GM18502 (cell line): ENCODE results near the gene PAXX.

Experiments used
- ATAC-seq: cut with Tn5 transposase; IDR thresholded peaks from one replicate; pipeline ENCODE4 v1.9.1; 2021; ENCODE audit warnings: mild to moderate bottlenecking; ENCODE audit not compliant: unreplicated experiment, poor library complexity

PAXX gene

DNA sequence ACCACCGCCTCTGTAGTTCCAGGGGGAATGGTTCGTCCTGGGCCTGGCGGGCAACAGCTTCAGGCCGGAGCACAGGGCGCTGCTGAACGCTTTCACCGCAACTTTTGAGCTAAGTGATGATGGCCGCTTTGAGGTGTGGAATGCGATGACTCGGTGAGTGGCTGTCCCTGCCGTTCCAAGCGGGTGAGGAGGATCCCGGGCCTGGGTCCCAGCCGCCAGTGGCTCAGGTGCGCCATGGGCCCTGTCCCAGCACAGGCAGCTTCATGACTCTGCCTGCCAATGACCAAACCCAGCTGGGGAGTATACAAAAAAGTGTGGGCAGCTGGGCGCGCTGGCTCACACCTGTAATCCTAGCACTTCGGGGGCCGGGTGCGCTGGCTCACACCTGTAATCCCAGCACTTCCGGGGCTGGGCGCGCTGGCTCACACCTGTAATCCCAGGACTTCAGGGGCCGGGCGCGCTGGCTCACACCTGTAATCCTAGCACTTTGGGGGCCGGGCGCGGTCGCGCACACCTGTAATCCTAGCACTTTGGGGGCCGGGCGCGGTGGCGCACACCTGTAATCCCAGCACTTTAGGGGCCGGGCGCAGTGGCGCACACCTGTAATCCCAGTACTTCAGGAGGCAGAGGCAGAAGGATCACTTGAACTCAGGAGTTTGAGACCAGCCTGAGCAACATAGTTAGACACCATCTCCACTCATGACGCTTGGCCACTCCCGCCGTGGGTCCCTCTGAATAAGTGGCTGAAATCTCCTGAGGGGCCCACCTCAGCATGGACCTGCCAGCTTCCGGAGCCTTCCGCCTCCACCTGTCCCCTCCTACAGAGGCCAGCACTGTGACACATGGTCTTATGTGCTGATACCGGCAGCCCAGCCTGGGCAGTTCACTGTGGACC, 39.1 kb upstream of the PAXX start:
- no peak for ATAC-seq

GRCh38 chr9:136953771-136954269, 38.4 kb upstream of the PAXX start:
- ATAC-seq = no peak

DNA sequence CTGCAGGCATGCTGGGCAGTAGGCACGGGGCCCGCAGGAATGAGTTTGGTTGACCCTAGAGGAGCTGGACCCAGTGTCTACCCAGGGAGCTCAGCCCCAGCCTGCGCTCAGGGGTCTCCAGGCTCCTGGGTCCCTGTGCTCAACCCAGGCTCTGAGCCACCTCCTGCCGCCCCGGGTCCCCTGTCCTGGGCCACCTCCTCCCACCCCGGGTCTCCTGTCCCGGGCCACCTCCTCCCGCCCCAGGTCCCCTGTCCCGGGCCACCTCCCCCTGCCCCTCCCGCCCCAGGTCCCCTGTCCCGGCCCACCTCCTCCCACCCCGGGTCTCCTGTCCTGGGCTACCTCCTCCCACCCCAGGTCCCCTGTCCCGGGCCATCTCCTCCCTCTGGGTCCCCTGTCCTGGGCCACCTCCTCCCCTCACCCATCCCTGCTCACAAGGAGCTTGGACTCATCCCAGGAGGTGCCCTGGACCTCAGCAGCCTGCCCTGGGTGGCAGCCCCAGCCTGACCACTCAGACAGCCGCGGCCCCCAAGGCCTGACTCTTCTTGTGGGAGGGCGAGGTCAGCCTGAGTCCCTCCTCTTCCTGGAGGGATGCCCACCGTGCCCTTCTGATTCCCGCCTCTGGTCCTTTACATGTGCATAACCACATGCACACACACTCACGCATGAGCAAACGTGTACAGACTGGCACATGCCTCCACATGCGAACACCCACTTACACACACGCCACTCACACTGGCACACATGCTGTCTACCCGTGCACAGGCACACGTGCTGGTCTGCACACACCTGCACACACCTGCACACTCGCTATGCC, 37.7 kb upstream of the PAXX start:
- no peak for ATAC-seq

DNA sequence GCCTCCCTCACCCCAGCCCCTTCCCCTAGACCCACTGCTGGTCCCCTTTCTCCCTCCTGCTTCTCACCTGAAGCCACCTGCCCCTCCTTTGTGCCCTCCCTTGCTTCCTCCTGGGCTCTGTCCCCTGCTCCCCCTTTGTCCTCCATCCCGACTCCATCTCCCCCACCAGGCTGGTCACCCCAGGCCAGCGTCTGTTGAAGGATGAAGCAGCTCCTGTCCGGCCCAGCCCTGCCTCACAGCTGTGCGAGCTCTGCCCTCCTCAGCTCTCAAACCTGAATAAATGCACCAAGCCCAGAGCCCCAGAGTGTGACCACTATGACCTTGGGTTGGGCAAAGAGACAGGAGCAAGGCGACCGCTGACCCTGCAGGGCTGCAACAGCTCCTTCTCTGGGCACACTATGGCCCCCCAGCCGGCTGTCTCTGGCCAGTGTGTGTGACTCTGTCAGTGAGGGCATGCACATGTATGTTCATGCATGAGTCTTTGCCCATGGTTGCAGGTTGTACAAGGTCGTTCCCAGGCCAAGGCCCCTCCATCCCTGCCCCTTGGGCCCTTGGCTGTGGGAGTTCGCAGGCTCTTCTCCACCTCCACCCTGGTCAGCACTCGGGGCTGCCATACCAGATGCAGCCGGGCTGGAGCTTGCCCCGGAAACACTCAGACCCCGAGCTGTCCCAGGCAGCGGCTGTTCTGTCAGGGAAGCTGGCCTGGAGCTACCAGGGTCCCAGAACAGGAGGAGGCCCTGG, 36.9 kb upstream of the PAXX start:
- no peak for ATAC-seq

- no peak for ATAC-seq
These were observed 36.3 kb upstream of the PAXX start for GRCh38 chr9:136955943-136956335.

- ATAC-seq = no peak
These were observed 35.6 kb upstream of the PAXX start for GRCh38 chr9:136956604-136957003.

GRCh38 chr9:136957461-136957860, 34.8 kb upstream of the PAXX start:
- ATAC-seq = no peak

DNA sequence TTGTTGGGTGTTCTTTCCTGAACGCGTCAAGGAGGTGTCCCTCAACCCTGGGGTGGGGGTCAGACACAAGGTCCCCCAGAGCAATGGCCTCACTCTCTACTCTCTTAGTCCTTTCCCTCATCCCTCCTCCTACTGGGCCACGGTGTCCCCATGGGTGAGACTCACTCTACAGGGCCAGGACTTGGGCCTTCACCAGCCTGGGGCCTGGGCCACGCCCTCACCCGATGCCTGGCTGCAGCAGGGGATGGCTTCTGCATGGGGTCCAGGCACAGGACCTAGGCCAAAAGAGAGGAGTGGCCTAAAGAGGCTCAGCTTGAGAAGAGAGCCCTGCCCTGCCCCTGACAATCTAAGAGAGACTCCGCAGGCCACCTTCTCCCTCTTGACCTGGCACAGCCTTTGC, 34.3 kb upstream of the PAXX start:
- no peak for ATAC-seq

- no peak for ATAC-seq
These were observed 33.7 kb upstream of the PAXX start for GRCh38 chr9:136958473-136958872.

DNA sequence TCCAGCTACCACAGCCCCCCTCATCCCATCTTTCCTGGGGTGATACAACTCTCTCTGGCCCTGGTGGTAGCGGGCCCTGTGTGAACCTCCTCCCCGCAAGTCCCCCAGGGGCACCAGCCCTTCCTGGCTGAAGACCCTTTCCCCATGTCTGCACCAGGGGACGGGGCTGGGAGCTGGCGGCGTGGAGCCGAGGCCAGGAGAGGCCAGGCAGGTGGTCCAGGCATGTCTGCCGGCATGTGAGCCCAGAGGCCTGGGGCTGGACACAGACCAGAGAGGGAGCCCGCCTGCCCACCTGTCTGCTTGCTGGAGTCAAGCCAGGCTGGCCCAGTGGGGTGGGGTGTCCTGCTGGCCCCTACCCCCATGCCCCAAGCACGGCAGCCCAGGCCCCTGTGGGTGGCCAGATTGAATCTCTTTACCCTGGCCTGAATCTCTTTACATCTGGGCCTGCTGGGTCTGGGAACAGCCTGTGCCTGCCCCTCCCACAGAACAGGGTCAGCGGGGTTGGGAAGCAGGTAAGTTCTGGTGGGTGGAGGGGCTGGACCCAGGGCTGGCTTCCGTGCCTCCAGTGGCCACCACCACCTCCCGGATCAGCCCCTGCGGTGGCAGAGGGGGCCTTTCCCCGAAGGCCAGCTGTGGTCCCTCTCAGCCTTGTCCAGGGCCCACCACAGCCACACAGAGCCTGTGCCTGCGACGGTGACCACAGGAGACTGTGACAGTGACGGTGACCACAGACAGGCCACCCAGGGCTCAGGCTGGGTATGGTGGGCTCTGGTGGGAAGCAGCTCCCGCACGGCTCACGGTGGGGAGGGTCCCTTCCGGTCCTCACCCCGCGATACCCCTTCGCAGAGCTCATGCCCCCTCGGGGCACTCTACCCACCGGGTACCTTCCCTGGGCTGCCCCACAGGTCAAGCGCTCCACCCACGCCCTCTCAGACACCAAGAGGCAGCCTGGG, 33.0 kb upstream of the PAXX start:
- ATAC-seq = no peak

GRCh38 chr9:136960212-136960937, 31.8 kb upstream of the PAXX start:
- ATAC-seq = no peak

GRCh38 chr9:136960938-136961275, 31.3 kb upstream of the PAXX start:
- ATAC-seq = no peak

DNA sequence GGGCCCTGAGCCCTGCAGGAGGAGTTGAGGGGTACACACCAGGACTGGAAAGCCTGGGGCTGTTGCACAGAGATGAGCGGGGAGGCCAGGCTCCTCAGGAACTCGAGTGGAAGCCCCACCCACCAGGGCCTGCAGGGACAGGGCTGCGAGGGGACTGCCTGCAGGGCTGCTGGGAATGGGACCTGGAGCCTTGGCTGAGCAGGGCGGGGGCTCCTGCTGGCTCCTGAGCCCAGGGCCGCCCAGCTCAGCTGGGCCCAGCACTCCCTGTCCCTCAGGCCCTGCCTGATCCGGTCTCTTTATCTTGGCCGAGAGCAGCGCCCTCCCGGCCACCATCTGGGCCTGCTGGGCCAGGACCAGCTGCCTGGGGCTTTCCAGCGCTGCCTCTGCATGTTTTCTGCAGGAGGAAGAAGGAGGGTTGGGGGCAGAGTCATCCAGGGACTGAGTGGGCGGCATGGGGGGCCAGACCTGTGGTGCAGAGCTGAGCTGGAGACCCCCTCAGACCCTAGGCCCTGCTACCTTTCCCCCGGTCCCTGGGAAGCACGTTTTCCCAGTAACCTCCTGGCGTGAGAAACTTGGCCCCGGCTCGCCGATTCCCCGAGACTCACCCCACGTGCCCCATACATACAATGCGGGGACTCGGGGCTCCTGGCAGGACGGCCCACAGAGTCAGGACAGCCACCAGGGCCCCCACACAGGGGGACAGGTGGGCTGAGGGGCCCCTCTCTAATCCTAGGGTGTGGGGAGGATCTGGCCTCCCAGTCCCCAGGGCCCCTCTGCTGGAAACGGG, 30.8 kb upstream of the PAXX start:
- ATAC-seq = no peak

GRCh38 chr9:136962163-136962562, 30.1 kb upstream of the PAXX start:
- ATAC-seq = no peak

- no peak for ATAC-seq
These were observed 29.4 kb upstream of the PAXX start for GRCh38 chr9:136962701-136963248.

- ATAC-seq = no peak
These were observed 28.9 kb upstream of the PAXX start for GRCh38 chr9:136963341-136963740.

GRCh38 chr9:136963751-136964150, 28.5 kb upstream of the PAXX start:
- ATAC-seq = no peak

DNA sequence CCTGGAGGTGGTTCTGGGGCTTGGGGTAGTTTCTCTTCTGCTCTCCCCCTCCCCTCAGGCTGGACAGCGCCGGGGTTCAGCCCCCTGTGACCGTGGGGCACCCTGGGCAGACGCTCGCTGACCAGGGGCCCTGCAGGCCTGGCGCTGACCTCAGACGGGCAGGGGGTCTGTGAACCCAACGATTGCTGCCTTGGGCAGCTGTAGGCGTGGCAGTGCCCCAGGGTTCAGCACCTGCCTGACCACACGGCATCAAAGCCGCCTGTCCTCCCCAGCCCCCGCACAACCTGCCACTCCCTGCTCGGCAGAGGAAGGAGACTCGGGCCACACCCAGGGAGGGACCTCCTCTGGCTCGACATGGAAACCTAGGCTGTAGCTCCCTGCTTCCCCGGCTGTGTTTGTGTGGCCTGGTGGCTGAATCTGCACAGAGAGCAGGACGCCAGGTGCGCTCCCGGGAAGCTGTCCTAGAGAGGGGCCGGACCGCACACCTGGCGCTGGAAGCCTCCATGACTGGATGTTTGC, 28.0 kb upstream of the PAXX start:
- no peak for ATAC-seq
